Right lobe of liver (tissue), 4 donors: ENCODE data around the gene MAMSTR.

Experiments used
- CTCF ChIP-seq, 4 donors: fragments of 200-600 bp in 3 of 4; fragments of 450-650 bp in 1 of 4; IDR thresholded peaks; one replicate each; pipeline versions ENCODE4 v1.5.1 to v1.8.0; 2016 to 2022; ENCODE audit warnings: antibody characterized with exemption in 4 of 4, mild to moderate bottlenecking in 2 of 4
- POLR2A ChIP-seq: fragments of 450-650 bp; IDR thresholded peaks from one replicate; pipeline ENCODE4 v1.6.1; 2017; ENCODE audit warnings: antibody characterized with exemption, mild to moderate bottlenecking
- donor health status: DM: no; HTN: no; CAD: no.
- donor health status: DM: no; HTN: no; CAD: no.
- donor health status: DM: no; HTN: yes; CAD: no.

- TF ChIP-seq CTCF (IDR thresholded peaks at IDR 0.05): no peak
- TF ChIP-seq POLR2A: no peak
Measured at GRCh38 chr19:48750771-48751504, 31.4 kb upstream of the MAMSTR start.
